GM12892 (cell line): ENCODE measurements around the gene ARHGAP15.

ENCODE experiments used
- POLR2A ChIP-seq: IDR thresholded peaks from 2 replicates; pipeline ENCODE4 v1.6.1; 2011; ENCODE audit warnings: low read depth, low read length, control low read depth
- POLR2AphosphoS5 ChIP-seq: IDR thresholded peaks from 2 replicates; pipeline ENCODE4 v1.6.1; 2011; ENCODE audit warnings: low read depth, low read length, control low read depth

DNA sequence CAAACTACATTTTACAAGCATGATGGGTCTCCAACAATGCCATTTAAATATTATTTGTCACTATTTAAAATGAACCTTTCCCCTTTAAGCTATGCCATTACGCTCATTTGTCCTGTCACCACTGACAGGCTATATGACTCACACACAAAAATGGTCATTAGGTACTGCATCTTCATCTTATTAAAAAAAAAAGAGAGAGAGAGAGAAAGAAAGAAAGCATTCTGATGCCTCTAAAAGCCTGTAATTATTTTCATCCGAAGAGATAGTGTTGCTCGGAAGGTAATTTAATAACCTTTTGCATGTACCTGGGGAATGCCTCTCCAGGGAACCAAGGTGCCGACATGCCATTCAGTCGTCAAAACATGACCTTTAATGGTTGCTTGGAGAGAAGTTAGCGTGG is 226.7 kb downstream of the ARHGAP15 start:
- no peak for TF ChIP-seq POLR2A
- no peak for TF ChIP-seq POLR2AphosphoS5
